GM12873 (cell line): ENCODE measurements around the gene TMEM37.

Source experiments
- CTCF ChIP-seq: IDR thresholded peaks from 2 replicates; pipeline ENCODE4 v1.5.1; 2012; ENCODE audit warnings: low read depth, mild to moderate bottlenecking, moderate library complexity, low read length, control low read depth; ENCODE audit not compliant: insufficient read depth; ENCODE audit errors: missing control alignments

Gene TMEM37

GRCh38 chr2:119478188-119478977, 46.7 kb downstream of the TMEM37 start:
- TF ChIP-seq CTCF, result no peak

GRCh38 chr2:119478978-119479295, 47.3 kb downstream of the TMEM37 start:
- no peak for TF ChIP-seq CTCF

- TF ChIP-seq CTCF, result no peak
These were observed 48.5 kb downstream of the TMEM37 start for GRCh38 chr2:119480184-119480583.

- no peak for TF ChIP-seq CTCF
These were observed 49.1 kb downstream of the TMEM37 start for GRCh38 chr2:119480718-119481142.

- no peak for TF ChIP-seq CTCF
These were observed 50.1 kb downstream of the TMEM37 start for GRCh38 chr2:119481501-119482455.

- no peak for TF ChIP-seq CTCF
These were observed 51.1 kb downstream of the TMEM37 start for GRCh38 chr2:119482481-119483394.
